OCI-LY7 (cell line): ENCODE data around the gene GCFC2. TPM values are rescaled to one million over a fixed set of nuclear protein-coding genes. Genes with fewer than 3 reads are reported as not detected.

Source experiments
- Bru-seq: library from RNA; stranded (reverse); fragments of 400-500 nt; gene quantifications from one replicate; lab custom pipeline; 2021; lab: Mats Ljungman, UMichigan
- BruChase-seq, 2 experiments: library from RNA; stranded (reverse); fragments of 400-500 nt; gene quantifications; one replicate each; lab custom pipeline; 2021; lab: Mats Ljungman, UMichigan
- BruUV-seq: library from RNA; stranded (reverse); fragments of 400-500 nt; replicated peaks from 2 replicates; lab custom pipeline; 2021; lab: Mats Ljungman, UMichigan
- CTCF ChIA-PET: fragments of 300-600 bp; sonication (Branson Sonifier 250); formaldehyde crosslinking; loops from one replicate; lab custom pipeline; 2022; ENCODE audit warnings: antibody characterized with exemption; ENCODE audit not compliant: unreplicated experiment; lab: Charles Lee
- POLR2A ChIA-PET: fragments of 300-600 bp; sonication (Branson Sonifier 250); formaldehyde crosslinking; loops from one replicate; lab custom pipeline; 2022; ENCODE audit warnings: antibody characterized with exemption; lab: Charles Lee
- DNase-seq: peaks from one replicate; pipeline ENCODE4 v3.0.0-alpha.2; 2015; ENCODE audit warnings: low spot score
- H2AFZ ChIP-seq: fragments of 200-600 bp; sonication (generic), shearing (Covaris generic); 2 replicates; pipeline ENCODE4 v1.6.1; 2014; ENCODE audit warnings: mild to moderate bottlenecking, antibody characterized with exemption, low read length, moderate library complexity
- H3K27ac ChIP-seq: fragments of 200-600 bp; sonication (generic); 2 replicates; pipeline ENCODE4 v1.5.1; 2014; ENCODE audit warnings: mixed run types, low read depth, mild to moderate bottlenecking, moderate library complexity, low read length, inconsistent platforms; ENCODE audit not compliant: poor library complexity, severe bottlenecking
- H3K36me3 ChIP-seq: fragments of 200-600 bp; sonication (generic); 2 replicates; pipeline ENCODE4 v1.6.1; 2014; ENCODE audit warnings: mild to moderate bottlenecking, antibody characterized with exemption, low read length, moderate library complexity, mixed read lengths; ENCODE audit not compliant: insufficient read depth
- H3K4me1 ChIP-seq: fragments of 200-600 bp; sonication (generic); 2 replicates; pipeline ENCODE4 v1.5.1; 2014; ENCODE audit warnings: mild to moderate bottlenecking, low read length; ENCODE audit not compliant: insufficient read depth, poor library complexity, severe bottlenecking
- H3K4me2 ChIP-seq: fragments of 200-600 bp; sonication (generic); 2 replicates; pipeline ENCODE4 v1.6.1; 2014; ENCODE audit warnings: mild to moderate bottlenecking, low read length
- H3K4me3 ChIP-seq: fragments of 200-600 bp; sonication (generic); 2 replicates; pipeline ENCODE4 v1.5.1; 2014; ENCODE audit warnings: mild to moderate bottlenecking, low read depth, low read length; ENCODE audit not compliant: poor library complexity, severe bottlenecking
- H3K79me2 ChIP-seq: fragments of 200-600 bp; sonication (generic); 2 replicates; pipeline ENCODE4 v1.6.1; 2016; ENCODE audit warnings: low read depth, mild to moderate bottlenecking, low read length, moderate library complexity, mixed read lengths; ENCODE audit not compliant: insufficient read depth
- H3K9me2 ChIP-seq: fragments of 200-600 bp; sonication (generic); 2 replicates; pipeline ENCODE4 v1.6.1; 2016; ENCODE audit warnings: mild to moderate bottlenecking, low read length, mixed read lengths; ENCODE audit not compliant: insufficient read depth
- H3K9me3 ChIP-seq: fragments of 200-600 bp; sonication (generic); 2 replicates; pipeline ENCODE4 v1.6.1; 2014; ENCODE audit warnings: mild to moderate bottlenecking, mixed run types, low read length, mixed read lengths
- H4K20me1 ChIP-seq: fragments of 200-600 bp; sonication (generic); 2 replicates; pipeline ENCODE4 v1.6.1; 2014; ENCODE audit warnings: mild to moderate bottlenecking, antibody characterized with exemption, low read length, moderate library complexity, mixed read lengths; ENCODE audit not compliant: insufficient read depth
- CTCF ChIP-seq: fragments of 200-600 bp; sonication (generic); conservative IDR thresholded peaks from 2 replicates; pipeline ENCODE4 v1.5.1; 2014; ENCODE audit warnings: mild to moderate bottlenecking, antibody characterized with exemption, low read length, moderate library complexity, mixed read lengths
- EZH2phosphoT487 ChIP-seq: fragments of 200-600 bp; sonication (generic); IDR thresholded peaks from 2 replicates; pipeline ENCODE4 v1.6.1; 2018; ENCODE audit warnings: low read depth, borderline replicate concordance, mild to moderate bottlenecking, mixed run types, antibody characterized with exemption, low read length, moderate library complexity, mixed read lengths
- intact Hi-C: fragments of 100-400 bp; cut with micrococcal nuclease; formaldehyde crosslinking; loops from one replicate; pipeline ENCODE4 v1.10.0; 2022; ENCODE audit not compliant: unreplicated experiment
- long read RNA-seq: library from polyadenylated mRNA; stranded (forward); transcript quantifications from one replicate; pipeline ENCODE4 v2.0.0, GENCODE V29; 2022
- total RNA-seq, 2 experiments: library from RNA; depleted of rRNA in 1 of 2; stranded (reverse); fragments of >200 nt in 1 of 2; shearing (Covaris generic) in 1 of 2; gene quantifications; 2 replicates each; pipeline ENCODE4 v1.2.3, GENCODE V29; 2014 to 2022

GCFC2 gene
- total RNA-seq (2014; rRNA removed; shearing (Covaris generic)) (21.8 and 29.0 TPM in 2 replicates), total RNA-seq (2022) (17.3 and 19.3 TPM in 2 replicates), Bru-seq, nascent RNA (percentile 76 among the genes with signal in this experiment), BruChase-seq, experiment 1, labeled RNA remaining after a 6-hour chase (percentile 63 among the genes with signal in this experiment), BruChase-seq, experiment 2, labeled RNA remaining after a 2-hour chase (percentile 67 among the genes with signal in this experiment)
- long read RNA-seq, full-length matches to known transcripts, result 36 of 82 reads
- long read RNA-seq, partial matches to known transcripts, result 1 of 82 reads
- long read RNA-seq, other reads (novel, unspliced or antisense), result 45 of 82 reads

GRCh38 chr2:75710577-75711253 is at the start of gene GCFC2:
GCFC2 (minus strand) TSS chr2:75710915; CDS start chr2:75710855, 60 bp downstream.
- ChIA-PET CTCF (no interaction called here), POLR2A (interaction anchor here (1.0 to 2.2 kb wide), 4 partner anchors 11 to 63 kb away, joined by 4 to 10 read pairs (median 6); no protein-coding TSS in a partner anchor)
- TF ChIP-seq CTCF, result peak; percentile 45
- no peak for TF ChIP-seq EZH2phosphoT487
- intact Hi-C loops, result loop anchor here (2.0 kb wide), 1 partner anchor 64 kb away; the partner anchor contains the start of gene MRPL19
- no peaks in the 10 kb centered on the region for H3K9me2 ChIP-seq
- peak within 1 kb of the TSS; percentile 72 for H3K4me3 ChIP-seq
- peak; percentile 91 for DNase-seq
- peak within 1 kb of the TSS; percentile 99 for H3K4me2 ChIP-seq
- H3K79me2 ChIP-seq, result peaks cover 34% of the 10 kb centered on the region; the same call in 1 of the 2 replicates
- H3K4me1 ChIP-seq, result peaks cover 21% of the 10 kb centered on the region
- no peaks in the 10 kb centered on the region for H4K20me1 ChIP-seq
- H2AFZ ChIP-seq, result peak within 1 kb of the TSS; percentile 100
- H3K27ac ChIP-seq, result peak within 1 kb of the TSS; percentile 83
- BruUV-seq, result no TSS peak
- H3K36me3 ChIP-seq, result peaks cover 6% of the 10 kb centered on the region
- H3K9me3 ChIP-seq, result no peaks in the 10 kb centered on the region

- intact Hi-C loops, result no loop called here
- Histone ChIP-seq H3K27ac (no peak overlapping the region), H3K4me3 (no peak overlapping the region), H3K9me2 (no peaks in the 10 kb centered on the region), H4K20me1 (no peaks in the 10 kb centered on the region), H3K36me3 (no peaks in the 10 kb centered on the region), H3K4me2 (no peak overlapping the region), H2AFZ (no peak overlapping the region), H3K4me1 (no peaks in the 10 kb centered on the region), H3K9me3 (no peaks in the 10 kb centered on the region), H3K79me2 (no peaks in the 10 kb centered on the region)
- DNase-seq, result no peak
- ChIA-PET POLR2A (interaction anchor here (0.5 to 0.7 kb wide), 2 partner anchors 23 to 185 kb away, joined by 3 read pairs; no protein-coding TSS in a partner anchor), CTCF (no interaction called here)
- BruUV-seq, result no TSS peak
- TF ChIP-seq EZH2phosphoT487 (no peak), CTCF (no peak)
Observed at GRCh38 chr2:75752828-75753227, 42.1 kb upstream of the GCFC2 start.
